PC-3 (cell line): ENCODE results near the gene GPANK1. TPM values are rescaled to one million over a fixed set of nuclear protein-coding genes. Genes with fewer than 3 reads are reported as not detected.

Source experiments
- ATAC-seq: fragments of 200-7000 bp; cut with Tn5 transposase; 2 replicates; pipeline ENCODE4 v1.9.1; 2020; ENCODE audit warnings: mild to moderate bottlenecking, moderate library complexity
- BruUV-seq: library from RNA; stranded (reverse); fragments of 400-500 nt; replicated peaks from 2 replicates; lab custom pipeline; 2021; lab: Mats Ljungman, UMichigan
- CTCF ChIA-PET: fragments of 300-600 bp; sonication (Branson Sonifier 250); formaldehyde crosslinking; loops from one replicate; lab custom pipeline; 2022; ENCODE audit warnings: antibody characterized with exemption; lab: Charles Lee
- POLR2A ChIA-PET: fragments of 300-600 bp; sonication (Branson Sonifier 250); formaldehyde crosslinking; loops from one replicate; lab custom pipeline; 2022; ENCODE audit warnings: antibody characterized with exemption; ENCODE audit not compliant: unreplicated experiment; lab: Charles Lee
- DNase-seq: peaks from one replicate; pipeline ENCODE4 v3.0.0-alpha.2; 2015
- H2AFZ ChIP-seq: fragments of 300-600 bp; sonication (generic); 2 replicates; pipeline ENCODE4 v1.6.0; 2016; ENCODE audit warnings: antibody characterized with exemption, low read length
- H3F3A ChIP-seq: fragments of 300-600 bp; sonication (generic); one replicate; pipeline ENCODE4 v1.6.0; 2017; ENCODE audit warnings: antibody characterized with exemption, low read length, control low read depth, mild to moderate bottlenecking; ENCODE audit not compliant: unreplicated experiment
- H3K27ac ChIP-seq: fragments of 300-600 bp; sonication (generic); 2 replicates; pipeline ENCODE4 v1.5.1; 2016; ENCODE audit warnings: mild to moderate bottlenecking, low read length
- H3K27me3 ChIP-seq: fragments of 300-600 bp; sonication (generic); 2 replicates; pipeline ENCODE4 v1.6.1; 2016; ENCODE audit warnings: low read length, mixed read lengths
- H3K36me3 ChIP-seq: fragments of 300-600 bp; sonication (generic); 2 replicates; pipeline ENCODE4 v1.6.1; 2016; ENCODE audit warnings: low read depth, mixed run types, low read length, mixed read lengths
- H3K4me1 ChIP-seq: fragments of 300-600 bp; sonication (generic); 2 replicates; pipeline ENCODE4 v1.5.1; 2016; ENCODE audit warnings: low read length; ENCODE audit not compliant: insufficient read depth
- H3K4me2 ChIP-seq: fragments of 300-600 bp; sonication (generic); 2 replicates; pipeline ENCODE4 v1.6.0; 2016; ENCODE audit warnings: low read length
- H3K4me3 ChIP-seq: fragments of 300-600 bp; sonication (generic); 2 replicates; pipeline ENCODE4 v1.5.1; 2016; ENCODE audit warnings: mild to moderate bottlenecking, low read length, mixed read lengths
- H3K79me2 ChIP-seq: fragments of 300-600 bp; sonication (generic); 2 replicates; pipeline ENCODE4 v1.6.1; 2017; ENCODE audit warnings: low read length, mixed read lengths
- H3K9ac ChIP-seq: fragments of 300-600 bp; sonication (generic); 2 replicates; pipeline ENCODE4 v1.6.0; 2016; ENCODE audit warnings: mild to moderate bottlenecking, low read length
- H3K9me2 ChIP-seq: fragments of 300-600 bp; sonication (generic); replicated peaks from 2 replicates; pipeline ENCODE4 v1.6.1; 2016; ENCODE audit warnings: mixed run types, low read length, mixed read lengths
- H3K9me3 ChIP-seq: fragments of 300-600 bp; sonication (generic); 2 replicates; pipeline ENCODE4 v1.6.1; 2016; ENCODE audit warnings: low read length, mixed read lengths
- H4K20me1 ChIP-seq: fragments of 300-600 bp; sonication (generic); 2 replicates; pipeline ENCODE4 v1.6.1; 2016; ENCODE audit warnings: low read length, mixed read lengths
- EZH2 ChIP-seq: fragments of 300-600 bp; sonication (generic); IDR thresholded peaks from one replicate; pipeline ENCODE4 v1.6.1; 2017; ENCODE audit warnings: antibody characterized with exemption, mild to moderate bottlenecking, low read length; ENCODE audit not compliant: unreplicated experiment
- EZH2phosphoT487 ChIP-seq: fragments of 300-600 bp; sonication (generic); IDR thresholded peaks from 2 replicates; pipeline ENCODE4 v1.6.1; 2018; ENCODE audit warnings: mild to moderate bottlenecking, antibody characterized with exemption, low read length, borderline replicate concordance
- intact Hi-C: fragments of 100-400 bp; cut with micrococcal nuclease; formaldehyde crosslinking; loops from 2 replicates; pipeline ENCODE4 v1.9.0; 2023
- total RNA-seq: library from RNA; depleted of rRNA; stranded (reverse); fragments of >200 nt; gene quantifications from 2 replicates; pipeline ENCODE4 v1.2.3, GENCODE V29; 2014
- TF ChIP-seq, protein P1 (sequence below): fragments of 300-600 bp; sonication (generic); conservative IDR thresholded peaks from 2 replicates; pipeline ENCODE4 v1.5.1; 2017; ENCODE audit warnings: antibody characterized with exemption, low read depth, mild to moderate bottlenecking, low read length

GPANK1 gene
- total RNA-seq, 1 experiment from 2014 or later = 11.8 TPM

GRCh38 chr6:31690231-31691077, 25.7 kb upstream of the GPANK1 start:
- Histone ChIP-seq H3K4me3 (no peak overlapping the region), H3K27ac (no peak overlapping the region), H3K9me3 (no peaks in the 10 kb centered on the region), H3K27me3 (no peaks in the 10 kb centered on the region), H3F3A (no peaks in the 10 kb centered on the region), H3K4me2 (no peak overlapping the region), H3K9ac (no peak overlapping the region), H4K20me1 (no peaks in the 10 kb centered on the region), H3K4me1 (0 out of 2 replicates have a peak, but pooled peaks cover 3% of the 10 kb centered on the region), H3K36me3 (peaks cover 8% of the 10 kb centered on the region; the same call in 1 of the 2 replicates), H3K9me2 (no peaks in the 10 kb centered on the region), H3K79me2 (no peaks in the 10 kb centered on the region), H2AFZ (no peak overlapping the region)
- peak; percentile 35 for ATAC-seq
- intact Hi-C loops = no loop called here
- no TSS peak for BruUV-seq
- DNase-seq = no peak
- TF ChIP-seq EZH2phosphoT487 (no peak), EZH2 (no peak)
- TF ChIP-seq, protein P1, sequence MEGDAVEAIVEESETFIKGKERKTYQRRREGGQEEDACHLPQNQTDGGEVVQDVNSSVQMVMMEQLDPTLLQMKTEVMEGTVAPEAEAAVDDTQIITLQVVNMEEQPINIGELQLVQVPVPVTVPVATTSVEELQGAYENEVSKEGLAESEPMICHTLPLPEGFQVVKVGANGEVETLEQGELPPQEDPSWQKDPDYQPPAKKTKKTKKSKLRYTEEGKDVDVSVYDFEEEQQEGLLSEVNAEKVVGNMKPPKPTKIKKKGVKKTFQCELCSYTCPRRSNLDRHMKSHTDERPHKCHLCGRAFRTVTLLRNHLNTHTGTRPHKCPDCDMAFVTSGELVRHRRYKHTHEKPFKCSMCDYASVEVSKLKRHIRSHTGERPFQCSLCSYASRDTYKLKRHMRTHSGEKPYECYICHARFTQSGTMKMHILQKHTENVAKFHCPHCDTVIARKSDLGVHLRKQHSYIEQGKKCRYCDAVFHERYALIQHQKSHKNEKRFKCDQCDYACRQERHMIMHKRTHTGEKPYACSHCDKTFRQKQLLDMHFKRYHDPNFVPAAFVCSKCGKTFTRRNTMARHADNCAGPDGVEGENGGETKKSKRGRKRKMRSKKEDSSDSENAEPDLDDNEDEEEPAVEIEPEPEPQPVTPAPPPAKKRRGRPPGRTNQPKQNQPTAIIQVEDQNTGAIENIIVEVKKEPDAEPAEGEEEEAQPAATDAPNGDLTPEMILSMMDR = no peak
- POLR2A ChIA-PET = interaction anchor here (0.6 to 0.7 kb wide), 2 partner anchors 32 to 1095 kb away, joined by 3 to 7 read pairs; no protein-coding TSS in a partner anchor
- CTCF ChIA-PET = interaction anchor here (0.8 kb wide), 1 partner anchor 140 kb away, joined by 3 read pairs; no protein-coding TSS in a partner anchor

GRCh38 chr6:31689249-31690110, 24.7 kb upstream of the GPANK1 start:
- H4K20me1 ChIP-seq = no peaks in the 10 kb centered on the region
- H3K4me3 ChIP-seq = no peak overlapping the region
- ChIA-PET CTCF (no interaction called here), POLR2A (interaction anchor here (0.6 kb wide), 1 partner anchor 31 kb away, joined by 3 read pairs; no protein-coding TSS in a partner anchor)
- ATAC-seq (0 out of 2 replicates have a peak, but pooled peaks have one; percentile 35), DNase-seq (no peak)
- no peak overlapping the region for H2AFZ ChIP-seq
- H3K9ac ChIP-seq = no peak overlapping the region
- no peaks in the 10 kb centered on the region for H3K27me3 ChIP-seq
- no peaks in the 10 kb centered on the region for H3F3A ChIP-seq
- no peaks in the 10 kb centered on the region for H3K79me2 ChIP-seq
- H3K4me2 ChIP-seq = no peak overlapping the region
- intact Hi-C loops = loop anchor here (10.0 kb wide), 2 partner anchors 145 to 175 kb away; partner anchors contain the start of gene NEU1
- BruUV-seq = no TSS peak
- H3K9me3 ChIP-seq = no peaks in the 10 kb centered on the region
- H3K9me2 ChIP-seq = no peaks in the 10 kb centered on the region
- 0 out of 2 replicates have a peak, but pooled peaks cover 3% of the 10 kb centered on the region for H3K4me1 ChIP-seq
- H3K27ac ChIP-seq = no peak overlapping the region
- TF ChIP-seq, protein P1 = peak; percentile 61
- TF ChIP-seq EZH2 (no peak), EZH2phosphoT487 (no peak)
- peaks cover 8% of the 10 kb centered on the region; the same call in 1 of the 2 replicates for H3K36me3 ChIP-seq
